ENCODE measurements around the gene SUSD1. TPM values are rescaled to one million over a fixed set of nuclear protein-coding genes. Genes with fewer than 3 reads are reported as not detected.

Gene SUSD1
- total RNA-seq, 1 experiment from 2014 or later: 15.3 TPM

DNA sequence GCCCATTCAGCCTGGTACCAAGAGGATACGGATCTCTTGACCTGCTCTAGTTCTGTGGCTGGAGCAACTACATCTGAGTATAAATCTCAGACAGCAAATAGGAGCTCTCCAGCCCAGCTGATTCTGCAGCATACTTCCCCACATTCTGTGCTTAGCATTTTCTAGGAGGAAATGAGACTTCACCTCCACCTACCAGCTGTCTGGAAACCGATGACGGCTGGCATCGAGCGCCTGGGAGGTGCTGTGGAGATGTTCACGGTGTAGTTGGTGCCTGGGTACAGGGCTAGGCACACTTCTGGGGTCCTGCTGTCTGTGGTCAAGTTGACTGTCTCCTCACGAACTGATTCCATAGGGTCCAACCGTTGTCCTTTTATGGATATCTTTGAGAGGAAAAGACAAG lies 63.6 kb downstream of the SUSD1 start:
- in situ Hi-C loops (cut with HindIII; ENCODE audit: low pct_unique_long_range_greater_than_20kb, low sequenced_read_pairs) (no loop called here), intact Hi-C loops (cut with micrococcal nuclease; ENCODE audit: unreplicated experiment) (no loop called here)
- no peak overlapping the region for H3K27ac ChIP-seq (ENCODE audit: low read length)
- no peak for TF ChIP-seq SIN3A (IDR thresholded peaks at IDR 0.05; ENCODE audit: borderline replicate concordance, insufficient read depth, low read depth, low read length)
- TF ChIP-seq, protein P1, sequence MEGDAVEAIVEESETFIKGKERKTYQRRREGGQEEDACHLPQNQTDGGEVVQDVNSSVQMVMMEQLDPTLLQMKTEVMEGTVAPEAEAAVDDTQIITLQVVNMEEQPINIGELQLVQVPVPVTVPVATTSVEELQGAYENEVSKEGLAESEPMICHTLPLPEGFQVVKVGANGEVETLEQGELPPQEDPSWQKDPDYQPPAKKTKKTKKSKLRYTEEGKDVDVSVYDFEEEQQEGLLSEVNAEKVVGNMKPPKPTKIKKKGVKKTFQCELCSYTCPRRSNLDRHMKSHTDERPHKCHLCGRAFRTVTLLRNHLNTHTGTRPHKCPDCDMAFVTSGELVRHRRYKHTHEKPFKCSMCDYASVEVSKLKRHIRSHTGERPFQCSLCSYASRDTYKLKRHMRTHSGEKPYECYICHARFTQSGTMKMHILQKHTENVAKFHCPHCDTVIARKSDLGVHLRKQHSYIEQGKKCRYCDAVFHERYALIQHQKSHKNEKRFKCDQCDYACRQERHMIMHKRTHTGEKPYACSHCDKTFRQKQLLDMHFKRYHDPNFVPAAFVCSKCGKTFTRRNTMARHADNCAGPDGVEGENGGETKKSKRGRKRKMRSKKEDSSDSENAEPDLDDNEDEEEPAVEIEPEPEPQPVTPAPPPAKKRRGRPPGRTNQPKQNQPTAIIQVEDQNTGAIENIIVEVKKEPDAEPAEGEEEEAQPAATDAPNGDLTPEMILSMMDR (IDR thresholded peaks at IDR 0.05): no peak
- TF ChIP-seq POLR2AphosphoS5 (IDR thresholded peaks at IDR 0.05; ENCODE audit: low read depth, low read length): no peak
- TF ChIP-seq, protein P2, sequence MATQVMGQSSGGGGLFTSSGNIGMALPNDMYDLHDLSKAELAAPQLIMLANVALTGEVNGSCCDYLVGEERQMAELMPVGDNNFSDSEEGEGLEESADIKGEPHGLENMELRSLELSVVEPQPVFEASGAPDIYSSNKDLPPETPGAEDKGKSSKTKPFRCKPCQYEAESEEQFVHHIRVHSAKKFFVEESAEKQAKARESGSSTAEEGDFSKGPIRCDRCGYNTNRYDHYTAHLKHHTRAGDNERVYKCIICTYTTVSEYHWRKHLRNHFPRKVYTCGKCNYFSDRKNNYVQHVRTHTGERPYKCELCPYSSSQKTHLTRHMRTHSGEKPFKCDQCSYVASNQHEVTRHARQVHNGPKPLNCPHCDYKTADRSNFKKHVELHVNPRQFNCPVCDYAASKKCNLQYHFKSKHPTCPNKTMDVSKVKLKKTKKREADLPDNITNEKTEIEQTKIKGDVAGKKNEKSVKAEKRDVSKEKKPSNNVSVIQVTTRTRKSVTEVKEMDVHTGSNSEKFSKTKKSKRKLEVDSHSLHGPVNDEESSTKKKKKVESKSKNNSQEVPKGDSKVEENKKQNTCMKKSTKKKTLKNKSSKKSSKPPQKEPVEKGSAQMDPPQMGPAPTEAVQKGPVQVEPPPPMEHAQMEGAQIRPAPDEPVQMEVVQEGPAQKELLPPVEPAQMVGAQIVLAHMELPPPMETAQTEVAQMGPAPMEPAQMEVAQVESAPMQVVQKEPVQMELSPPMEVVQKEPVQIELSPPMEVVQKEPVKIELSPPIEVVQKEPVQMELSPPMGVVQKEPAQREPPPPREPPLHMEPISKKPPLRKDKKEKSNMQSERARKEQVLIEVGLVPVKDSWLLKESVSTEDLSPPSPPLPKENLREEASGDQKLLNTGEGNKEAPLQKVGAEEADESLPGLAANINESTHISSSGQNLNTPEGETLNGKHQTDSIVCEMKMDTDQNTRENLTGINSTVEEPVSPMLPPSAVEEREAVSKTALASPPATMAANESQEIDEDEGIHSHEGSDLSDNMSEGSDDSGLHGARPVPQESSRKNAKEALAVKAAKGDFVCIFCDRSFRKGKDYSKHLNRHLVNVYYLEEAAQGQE (IDR thresholded peaks at IDR 0.05; ENCODE audit: insufficient read depth in 1 of 2, low read depth in 2 of 2, low read length in 1 of 2): no peak
- TF ChIP-seq TCF7L2 (IDR thresholded peaks at IDR 0.05; ENCODE audit: low read depth, low read length): no peak
- POLR2A ChIA-PET: no interaction called here
- H3K36me3 ChIP-seq (ENCODE audit: control insufficient read depth, insufficient read depth, low read length): no peaks in the 10 kb centered on the region
- CTCF ChIA-PET: no interaction called here
- no TSS peak for BruUV-seq (replicated peaks)
- ATAC-seq (no peak), DNase-seq (ENCODE audit: low read depth, low spot score) (no peak)
- H3K4me1 ChIP-seq (ENCODE audit: control insufficient read depth, insufficient read depth, low read length): no peaks in the 10 kb centered on the region
- H3K27me3 ChIP-seq (ENCODE audit: control insufficient read depth, insufficient read depth, low read length): no peaks in the 10 kb centered on the region
- H3K9me3 ChIP-seq (ENCODE audit: control insufficient read depth, insufficient read depth, low read depth, low read length): no peaks in the 10 kb centered on the region
- H3K4me3 ChIP-seq (ENCODE audit: low read depth in 2 of 2, low read length in 2 of 2): no peak overlapping the region

DNA sequence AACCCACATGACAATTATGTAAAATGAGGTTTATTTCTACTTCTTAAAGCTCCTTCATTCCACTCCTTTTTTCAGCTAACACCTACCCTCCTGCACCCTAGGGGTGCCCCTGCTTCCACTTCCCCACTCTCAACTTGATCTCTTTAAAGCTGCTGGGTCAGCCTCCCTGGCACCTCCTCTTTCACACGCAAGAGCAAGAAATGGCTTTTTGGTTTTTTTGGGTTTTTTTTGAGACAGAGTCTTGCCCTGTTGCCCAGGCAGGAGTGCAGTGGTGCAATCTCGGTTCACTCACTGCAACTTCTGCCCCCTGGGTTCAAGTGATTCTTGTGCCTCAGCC lies 64.4 kb downstream of the SUSD1 start:
- Histone ChIP-seq H3K27ac (ENCODE audit: low read length) (no peak overlapping the region), H3K36me3 (ENCODE audit: control insufficient read depth, insufficient read depth, low read length) (no peaks in the 10 kb centered on the region), H3K4me3 (ENCODE audit: low read depth in 2 of 2, low read length in 2 of 2) (no peak overlapping the region), H3K9me3 (ENCODE audit: control insufficient read depth, insufficient read depth, low read depth, low read length) (no peaks in the 10 kb centered on the region), H3K27me3 (ENCODE audit: control insufficient read depth, insufficient read depth, low read length) (no peaks in the 10 kb centered on the region), H3K4me1 (ENCODE audit: control insufficient read depth, insufficient read depth, low read length) (no peaks in the 10 kb centered on the region)
- CTCF ChIA-PET: interaction anchor here (0.7 kb wide), 1 partner anchor 223 kb away, joined by 4 read pairs; the partner anchor contains the start of gene PTBP3
- POLR2A ChIA-PET: interaction anchor here (0.6 kb wide), 1 partner anchor 241 kb away, joined by 4 read pairs; no protein-coding TSS in a partner anchor
- intact Hi-C loops (cut with micrococcal nuclease; ENCODE audit: unreplicated experiment) (no loop called here), in situ Hi-C loops (cut with HindIII; ENCODE audit: low pct_unique_long_range_greater_than_20kb, low sequenced_read_pairs) (no loop called here)
- TF ChIP-seq TCF7L2 (IDR thresholded peaks at IDR 0.05; ENCODE audit: low read depth, low read length): no peak
- no peak for TF ChIP-seq POLR2AphosphoS5 (IDR thresholded peaks at IDR 0.05; ENCODE audit: low read depth, low read length)
- TF ChIP-seq SIN3A (IDR thresholded peaks at IDR 0.05; ENCODE audit: borderline replicate concordance, insufficient read depth, low read depth, low read length): no peak
- TF ChIP-seq, protein P2 (IDR thresholded peaks at IDR 0.05; ENCODE audit: insufficient read depth in 1 of 2, low read depth in 2 of 2, low read length in 1 of 2): no peak
- TF ChIP-seq, protein P1 (IDR thresholded peaks at IDR 0.05): no peak
- ATAC-seq: no peak
- no TSS peak for BruUV-seq (replicated peaks)
- DNase-seq (ENCODE audit: low read depth, low spot score): no peak
